Thymus (tissue), 11 donors: ENCODE results near the gene PCSK5. TPM values are rescaled to one million over a fixed set of nuclear protein-coding genes. Genes with fewer than 3 reads are reported as not detected.

ENCODE experiments used
- DNase-seq, 9 donors: peaks; one replicate each; pipeline ENCODE4 v3.0.0-alpha.2; 2013; ENCODE audit warnings: low spot score in 9 of 9, low read depth in 6 of 9, missing footprints in 1 of 9
- H3K27ac ChIP-seq, 2 donors: one replicate each; pipeline ENCODE4 v1.5.1; 2013; ENCODE audit warnings: control low read depth in 1 of 2, low read depth in 1 of 2, low read length in 1 of 2, mild to moderate bottlenecking in 1 of 2, moderate library complexity in 1 of 2
- H3K27me3 ChIP-seq, 2 donors: one replicate each; pipeline ENCODE4 v1.5.1; 2013; ENCODE audit warnings: low read length in 1 of 2; ENCODE audit not compliant: control insufficient read depth in 2 of 2, insufficient read depth in 1 of 2
- H3K36me3 ChIP-seq, 2 donors: one replicate each; pipeline ENCODE4 v1.5.1; 2013; ENCODE audit warnings: low read length in 1 of 2, mild to moderate bottlenecking in 1 of 2, moderate library complexity in 1 of 2; ENCODE audit not compliant: control insufficient read depth in 2 of 2, insufficient read depth in 2 of 2
- H3K4me1 ChIP-seq, 2 donors: one replicate each; pipeline ENCODE4 v1.5.1; 2013; ENCODE audit warnings: low read length in 2 of 2; ENCODE audit not compliant: control insufficient read depth in 2 of 2, insufficient read depth in 2 of 2
- H3K4me3 ChIP-seq, 2 donors: one replicate each; pipeline ENCODE4 v1.5.1; 2013; ENCODE audit warnings: low read length in 2 of 2, control low read depth in 1 of 2, mild to moderate bottlenecking in 1 of 2
- H3K9me3 ChIP-seq, 2 donors: one replicate each; pipeline ENCODE4 v1.5.1; 2013; ENCODE audit warnings: low read length in 1 of 2, mild to moderate bottlenecking in 1 of 2; ENCODE audit not compliant: control insufficient read depth in 2 of 2, insufficient read depth in 1 of 2
- WGBS: extraction: QIAGEN DNeasy Blood & Tissue Kit; methylation state at CpG from one replicate; pipeline ENCODE4 v1.1.7; 2013; 5-methylcytosine and 5-hydroxymethylcytosine counted together
- polyA plus RNA-seq: library from polyadenylated mRNA; stranded (reverse); fragments of 200-250 nt; gene quantifications from one replicate; pipeline ENCODE4 v1.2.3, GENCODE V29; 2013
- total RNA-seq: library from RNA; stranded (reverse); fragments of 120-200 nt; gene quantifications from one replicate; pipeline ENCODE4 v1.2.4, GENCODE V29; 2013
- donor health status: healthy.

The PCSK5 gene
- total and polyA plus RNA-seq, 2 donors, result 4.1 to 20.1 TPM

- H3K27ac ChIP-seq, result no peak overlapping the region
- no peak overlapping the region for H3K4me3 ChIP-seq
- no peaks in the 10 kb centered on the region for H3K27me3 ChIP-seq
- H3K36me3 ChIP-seq, result peaks cover 14 to 17% of the 10 kb centered on the region in 2 donors
- H3K4me1 ChIP-seq, result no peaks in the 10 kb centered on the region
- no peak for DNase-seq
- no peaks in the 10 kb centered on the region for H3K9me3 ChIP-seq
- 97% methylated on average over 4 of the region's 4 CpGs for WGBS
These were observed 202.1 kb downstream of the PCSK5 start for GRCh38 chr9:76092572-76092971.

DNA sequence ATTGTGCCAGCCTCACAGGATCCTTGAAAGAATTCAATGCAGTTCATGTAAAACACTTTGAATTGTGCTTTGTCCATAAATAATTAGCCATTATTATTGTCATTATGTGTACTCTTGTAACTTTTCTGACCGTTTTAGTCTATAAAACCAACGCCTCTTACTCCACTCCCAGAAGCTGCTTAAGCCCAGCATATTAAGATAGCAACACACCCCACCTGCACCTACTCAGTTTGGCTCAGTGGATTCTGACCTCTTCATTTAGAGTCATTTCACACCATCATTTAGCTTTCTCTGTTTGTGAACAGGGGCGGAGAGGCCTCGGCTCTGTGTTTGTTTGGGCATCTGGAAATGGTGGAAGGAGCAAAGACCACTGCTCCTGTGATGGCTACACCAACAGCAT, 205.1 kb downstream of the PCSK5 start:
- WGBS, result 97% methylated on average over 4 of the region's 4 CpGs

GRCh38 chr9:76099516-76099915, 209.0 kb downstream of the PCSK5 start:
- no peak overlapping the region for H3K4me3 ChIP-seq
- H3K36me3 ChIP-seq, result peaks cover 19 to 42% of the 10 kb centered on the region in 2 donors
- 75% methylated on average over 8 of the region's 8 CpGs for WGBS
- no peaks in the 10 kb centered on the region for H3K27me3 ChIP-seq
- no peak for DNase-seq
- no peak overlapping the region for H3K27ac ChIP-seq
- no peaks in the 10 kb centered on the region for H3K9me3 ChIP-seq
- peaks cover 0 to 2% of the 10 kb centered on the region in 2 donors for H3K4me1 ChIP-seq

More for the DNA sequence above, 205.1 kb downstream of the PCSK5 start:
- Histone ChIP-seq H3K4me1 (peaks cover 0 to 2% of the 10 kb centered on the region in 2 donors), H3K27ac (no peak overlapping the region), H3K27me3 (no peaks in the 10 kb centered on the region), H3K4me3 (no peak overlapping the region), H3K36me3 (peaks cover 27 to 34% of the 10 kb centered on the region in 2 donors), H3K9me3 (no peaks in the 10 kb centered on the region)
- DNase-seq, result no peak

DNA sequence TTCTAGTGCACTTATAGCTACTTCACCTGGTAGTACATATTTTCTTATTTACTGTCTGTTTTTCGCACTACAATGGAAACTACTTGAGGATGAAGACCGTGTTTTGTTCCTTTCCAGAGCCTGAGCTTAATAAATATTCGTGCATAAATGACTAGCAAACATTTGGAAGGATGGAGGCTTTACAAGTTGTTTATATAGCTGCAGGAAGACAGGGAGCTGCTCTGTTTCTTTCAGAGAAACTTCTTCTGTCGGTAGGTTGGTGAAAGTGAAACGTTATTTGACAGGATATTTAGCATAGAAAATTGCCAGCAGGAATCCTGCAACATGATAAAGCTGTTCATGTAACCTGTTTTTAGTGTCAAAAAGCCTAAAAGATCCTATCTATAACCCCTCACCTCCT, 210.6 kb downstream of the PCSK5 start:
- Histone ChIP-seq H3K4me1 (peaks cover 0 to 2% of the 10 kb centered on the region in 2 donors), H3K27me3 (no peaks in the 10 kb centered on the region), H3K36me3 (peaks cover 17 to 48% of the 10 kb centered on the region in 2 donors), H3K27ac (no peak overlapping the region), H3K4me3 (no peak overlapping the region), H3K9me3 (no peaks in the 10 kb centered on the region)
- DNase-seq, result no peak
- WGBS, result 56% methylated on average over 5 of the region's 5 CpGs

DNA sequence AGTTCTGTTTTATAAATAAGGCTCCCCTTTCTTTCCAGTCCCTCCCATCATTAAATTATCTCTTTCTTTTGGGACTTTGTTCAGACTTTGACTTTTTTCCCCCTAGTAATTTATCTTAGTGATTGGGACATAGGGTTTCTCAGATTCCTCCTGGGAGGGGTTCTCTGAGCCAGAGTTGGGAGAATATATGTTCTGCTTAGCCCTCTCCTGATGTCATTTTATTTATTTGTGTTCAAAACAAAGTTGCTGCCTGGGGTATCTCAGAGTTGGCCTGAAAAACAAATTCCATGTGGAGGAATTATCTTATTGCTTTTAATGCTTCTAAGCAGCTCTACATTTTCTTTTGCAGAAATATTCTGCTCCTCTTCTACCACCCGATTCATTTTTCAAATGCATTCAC, 211.0 kb downstream of the PCSK5 start:
- peaks cover 0 to 2% of the 10 kb centered on the region in 2 donors for H3K4me1 ChIP-seq
- no peaks in the 10 kb centered on the region for H3K27me3 ChIP-seq
- peaks cover 17 to 45% of the 10 kb centered on the region in 2 donors for H3K36me3 ChIP-seq
- no peaks in the 10 kb centered on the region for H3K9me3 ChIP-seq
- H3K4me3 ChIP-seq, result no peak overlapping the region
- no peak overlapping the region for H3K27ac ChIP-seq
- 100% methylated on average over 1 of the region's 1 CpG for WGBS
- no peak for DNase-seq

DNA sequence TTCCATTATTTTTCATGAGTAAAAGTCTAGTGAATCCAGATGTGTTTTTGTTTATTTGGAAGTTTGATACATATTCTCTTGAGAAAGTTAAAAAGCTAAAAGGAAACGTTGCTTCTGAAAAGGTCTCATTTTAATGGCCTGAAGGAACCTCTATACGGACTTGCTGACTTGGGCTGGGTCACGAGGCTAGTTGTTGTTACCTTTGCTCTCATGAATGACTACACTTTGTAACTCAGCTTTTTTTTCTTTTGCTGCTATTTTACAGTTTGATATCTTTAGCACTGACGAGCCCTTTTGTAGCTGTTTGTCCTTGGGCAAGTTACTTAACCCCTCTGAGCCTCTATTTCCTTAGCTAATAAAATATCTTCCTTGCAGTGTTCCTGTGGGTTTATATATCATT, 211.5 kb downstream of the PCSK5 start:
- Histone ChIP-seq H3K4me3 (no peak overlapping the region), H3K36me3 (peaks cover 17 to 44% of the 10 kb centered on the region in 2 donors), H3K27ac (no peak overlapping the region), H3K9me3 (no peaks in the 10 kb centered on the region), H3K4me1 (peaks cover 0 to 2% of the 10 kb centered on the region in 2 donors), H3K27me3 (no peaks in the 10 kb centered on the region)
- 96% methylated on average over 4 of the region's 4 CpGs for WGBS
- no peak for DNase-seq

DNA sequence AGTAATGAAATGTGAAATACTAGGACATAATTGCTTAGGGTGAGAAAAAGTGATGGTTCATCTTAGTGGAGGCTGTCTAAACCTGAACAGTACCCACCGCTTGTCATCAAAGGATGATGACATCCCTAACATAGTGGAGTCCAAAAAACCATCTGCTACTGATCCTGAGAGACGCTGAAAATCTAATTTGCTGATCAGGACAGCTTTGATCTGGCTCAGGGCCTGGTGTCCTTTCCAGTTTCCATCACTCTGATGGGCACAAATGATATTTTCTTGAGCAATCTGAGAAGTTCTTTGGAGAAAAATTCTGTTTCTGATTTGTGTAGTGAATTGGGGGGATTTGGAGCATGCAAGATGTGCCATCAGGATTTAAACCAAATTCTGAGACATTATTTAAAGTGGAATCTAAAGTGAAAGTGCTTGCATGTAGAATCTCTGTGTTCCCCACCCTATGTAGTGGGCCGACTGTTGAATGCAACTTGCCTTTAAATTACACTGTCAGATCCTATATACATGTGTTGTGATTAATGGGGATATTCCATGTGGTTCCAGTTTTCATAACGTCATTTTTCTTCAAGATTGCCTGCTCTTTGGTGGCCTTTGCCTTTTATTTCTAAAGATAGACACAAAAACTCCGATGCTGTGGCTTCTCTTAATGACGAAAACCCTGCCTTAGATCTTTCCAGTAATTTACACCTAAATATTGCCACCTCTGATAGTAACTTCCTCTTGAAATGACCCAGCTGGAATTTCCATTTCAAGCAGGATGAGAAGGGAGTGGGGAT, 213.2 kb downstream of the PCSK5 start:
- DNase-seq, result no peak
- WGBS, result 95% methylated on average over 6 of the region's 6 CpGs
- Histone ChIP-seq H3K4me3 (no peak overlapping the region), H3K4me1 (peaks cover 0 to 2% of the 10 kb centered on the region in 2 donors), H3K9me3 (no peaks in the 10 kb centered on the region), H3K27ac (no peak overlapping the region), H3K27me3 (no peaks in the 10 kb centered on the region), H3K36me3 (peaks cover 21 to 30% of the 10 kb centered on the region in 2 donors)

DNA sequence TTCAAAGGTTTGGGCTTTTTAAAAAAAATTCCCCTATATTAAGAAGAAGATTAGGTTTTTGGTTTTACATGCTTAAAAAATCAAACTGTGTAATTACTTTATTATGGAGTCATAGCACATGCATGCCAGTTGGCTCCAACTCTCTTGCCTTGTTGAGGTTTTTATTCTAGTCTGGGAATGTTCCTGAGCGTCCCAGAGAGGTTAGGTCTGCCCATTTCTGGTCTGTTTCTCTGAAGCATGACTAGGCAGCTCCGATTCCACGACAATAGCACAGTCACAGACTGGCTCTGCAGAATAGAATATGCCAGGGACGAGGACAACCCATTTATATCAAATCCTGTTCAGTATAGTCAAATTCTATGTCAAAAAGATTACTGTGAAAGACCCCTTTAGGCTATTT, 217.0 kb downstream of the PCSK5 start:
- Histone ChIP-seq H3K27ac (no peak overlapping the region), H3K36me3 (peaks cover 15 to 19% of the 10 kb centered on the region in 2 donors), H3K4me3 (no peak overlapping the region), H3K27me3 (no peaks in the 10 kb centered on the region), H3K4me1 (no peaks in the 10 kb centered on the region), H3K9me3 (no peaks in the 10 kb centered on the region)
- DNase-seq, result no peak
- 94% methylated on average over 4 of the region's 4 CpGs for WGBS

GRCh38 chr9:76109953-76110352, 219.5 kb downstream of the PCSK5 start:
- Histone ChIP-seq H3K4me3 (no peak overlapping the region), H3K27ac (no peak overlapping the region)
- DNase-seq, result no peak

More at GRCh38 chr9:76109953-76110352, 219.5 kb downstream of the PCSK5 start:
- H3K27me3 ChIP-seq, result no peaks in the 10 kb centered on the region
- no peaks in the 10 kb centered on the region for H3K9me3 ChIP-seq
- H3K4me1 ChIP-seq, result no peaks in the 10 kb centered on the region
- H3K36me3 ChIP-seq, result peaks cover 13 to 17% of the 10 kb centered on the region in 2 donors
- WGBS, result 93% methylated on average over 2 of the region's 2 CpGs
